ENCODE data around the gene CELF4.

Gene CELF4

DNA sequence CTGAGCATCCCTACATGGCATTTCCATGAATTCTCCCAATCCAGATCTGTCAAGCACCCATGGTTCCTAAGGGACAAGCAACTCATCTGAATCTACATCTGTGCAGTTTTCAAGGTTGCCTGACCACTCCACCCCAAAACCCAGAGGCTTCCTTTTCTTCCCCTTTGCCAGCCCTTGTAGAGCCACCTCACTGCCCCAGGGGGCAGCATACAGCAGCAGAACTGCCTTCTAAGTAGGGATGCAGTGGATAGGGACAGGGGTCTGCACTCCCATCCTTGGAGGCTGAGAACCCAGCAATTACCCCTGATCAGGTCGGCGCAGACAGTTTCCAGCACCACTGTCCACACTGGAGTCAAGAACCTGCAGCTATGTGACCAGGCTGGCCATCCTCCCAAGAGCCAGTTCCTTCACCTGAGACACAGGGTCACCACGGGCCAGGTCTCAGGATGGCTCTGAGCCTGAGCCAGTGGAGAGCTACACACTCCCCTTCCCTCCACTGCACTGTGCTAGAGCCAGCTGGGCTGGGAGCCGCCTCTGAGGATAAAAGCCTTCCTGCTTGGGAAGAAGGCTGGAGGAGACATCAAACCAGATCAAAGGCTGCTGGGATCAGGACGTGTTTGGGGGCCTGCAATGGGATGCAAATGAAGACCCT is 283.1 kb downstream of the CELF4 start:
- H3K9me3 ChIP-seq (ENCODE audit: control insufficient read depth, insufficient read depth, low read length) = no peaks in the 10 kb centered on the region
- no CpG with 5 or more reads among the region's 5 CpGs for WGBS (ENCODE audit: insufficient coverage, insufficient read length)
- H3K4me3 ChIP-seq (ENCODE audit: low read length) = no peak overlapping the region
- no peak for DNase-seq (ENCODE audit: low read depth, low spot score)
- no peak overlapping the region for H3K27ac ChIP-seq (ENCODE audit: low read length)
- no peaks in the 10 kb centered on the region for H3K27me3 ChIP-seq (ENCODE audit: control insufficient read depth, insufficient read depth, low read length)
- no peaks in the 10 kb centered on the region for H3K36me3 ChIP-seq (ENCODE audit: control insufficient read depth, insufficient read depth, low read length)
- H3K4me1 ChIP-seq (ENCODE audit: control insufficient read depth, insufficient read depth, low read length) = 0 out of 2 replicates have a peak, but pooled peaks cover 1% of the 10 kb centered on the region

DNA sequence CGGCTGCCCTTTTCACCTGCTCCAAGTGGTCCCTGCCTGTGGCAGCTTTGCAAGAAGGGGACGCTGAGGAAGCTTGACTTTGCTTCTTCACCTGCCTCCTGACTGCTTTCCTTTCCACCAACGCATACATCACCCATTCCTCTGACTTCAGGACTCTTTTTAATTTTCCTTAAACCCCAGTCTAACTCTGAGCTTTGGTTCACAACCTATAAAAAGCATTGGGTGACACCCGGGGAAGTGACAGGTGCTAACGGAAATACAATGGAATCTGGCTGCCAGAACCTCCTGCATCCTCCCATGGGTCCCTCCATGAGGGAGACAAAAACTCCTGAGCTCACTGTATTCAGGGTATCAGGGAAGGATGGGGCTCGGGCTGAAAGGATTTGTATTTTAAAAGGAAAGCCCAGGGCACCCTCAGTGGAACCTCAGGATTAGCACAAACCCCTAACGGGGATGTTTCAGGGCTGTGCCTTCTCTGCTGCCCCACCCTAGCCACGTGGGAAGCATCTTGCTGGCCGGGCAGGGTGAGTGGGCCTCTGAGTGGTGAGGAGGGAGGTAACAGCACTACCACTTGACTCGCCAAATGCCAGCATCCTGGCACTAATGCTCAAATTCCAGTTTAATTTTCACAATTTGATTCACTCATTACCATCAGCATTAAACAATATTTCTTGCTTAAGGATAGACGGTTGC is 284.8 kb downstream of the CELF4 start:
- Histone ChIP-seq H3K36me3 (ENCODE audit: control insufficient read depth, insufficient read depth, low read length) (no peaks in the 10 kb centered on the region), H3K4me1 (ENCODE audit: control insufficient read depth, insufficient read depth, low read length) (0 out of 2 replicates have a peak, but pooled peaks cover 1% of the 10 kb centered on the region), H3K27ac (ENCODE audit: low read length) (no peak overlapping the region), H3K9me3 (ENCODE audit: control insufficient read depth, insufficient read depth, low read length) (no peaks in the 10 kb centered on the region), H3K4me3 (ENCODE audit: low read length) (no peak overlapping the region), H3K27me3 (ENCODE audit: control insufficient read depth, insufficient read depth, low read length) (no peaks in the 10 kb centered on the region)
- no CpG with 5 or more reads among the region's 11 CpGs for WGBS (ENCODE audit: insufficient coverage, insufficient read length)
- no peak for DNase-seq (ENCODE audit: low read depth, low spot score)

DNA sequence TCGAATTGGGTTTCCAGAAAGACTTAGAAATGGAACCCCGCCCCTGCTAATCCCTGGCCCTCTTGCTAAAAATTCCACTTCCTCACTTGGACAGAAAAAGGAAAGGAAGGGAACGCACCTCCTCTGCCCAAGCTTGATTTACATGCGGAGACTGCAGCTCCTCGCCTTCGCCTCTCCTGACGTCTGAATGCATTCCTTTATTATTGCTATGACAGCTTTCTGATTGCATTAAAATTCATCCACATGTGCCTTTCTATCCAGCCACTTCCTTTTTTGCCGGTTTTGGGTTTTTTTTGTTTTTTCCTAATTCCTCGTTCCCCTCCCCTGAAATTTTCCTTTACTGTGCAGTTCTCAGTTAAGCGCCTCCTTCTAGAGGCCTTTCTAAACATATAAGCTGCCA is 287.8 kb downstream of the CELF4 start:
- Histone ChIP-seq H3K27ac (ENCODE audit: low read length) (no peak overlapping the region), H3K27me3 (ENCODE audit: control insufficient read depth, insufficient read depth, low read length) (no peaks in the 10 kb centered on the region), H3K4me1 (ENCODE audit: control insufficient read depth, insufficient read depth, low read length) (0 out of 2 replicates have a peak, but pooled peaks cover 1% of the 10 kb centered on the region), H3K36me3 (ENCODE audit: control insufficient read depth, insufficient read depth, low read length) (no peaks in the 10 kb centered on the region), H3K4me3 (ENCODE audit: low read length) (no peak overlapping the region), H3K9me3 (ENCODE audit: control insufficient read depth, insufficient read depth, low read length) (no peaks in the 10 kb centered on the region)
- WGBS (ENCODE audit: insufficient coverage, insufficient read length) = no CpG with 5 or more reads among the region's 10 CpGs
- DNase-seq (ENCODE audit: low read depth, low spot score) = no peak

GRCh38 chr18:37276111-37276890 is 289.3 kb downstream of the CELF4 start:
- no CpG with 5 or more reads among the region's 10 CpGs for WGBS (ENCODE audit: insufficient coverage, insufficient read length)
- H3K27me3 ChIP-seq (ENCODE audit: control insufficient read depth, insufficient read depth, low read length) = no peaks in the 10 kb centered on the region
- DNase-seq (ENCODE audit: low read depth, low spot score) = no peak

GRCh38 chr18:37275237-37275741 is 290.3 kb downstream of the CELF4 start:
- Histone ChIP-seq H3K4me1 (ENCODE audit: control insufficient read depth, insufficient read depth, low read length) (no peaks in the 10 kb centered on the region), H3K9me3 (ENCODE audit: control insufficient read depth, insufficient read depth, low read length) (no peaks in the 10 kb centered on the region), H3K36me3 (ENCODE audit: control insufficient read depth, insufficient read depth, low read length) (no peaks in the 10 kb centered on the region), H3K27ac (ENCODE audit: low read length) (no peak overlapping the region), H3K27me3 (ENCODE audit: control insufficient read depth, insufficient read depth, low read length) (no peaks in the 10 kb centered on the region), H3K4me3 (ENCODE audit: low read length) (no peak overlapping the region)
- no peak for DNase-seq (ENCODE audit: low read depth, low spot score)
- WGBS (ENCODE audit: insufficient coverage, insufficient read length) = no CpG with 5 or more reads among the region's 32 CpGs

More at GRCh38 chr18:37276111-37276890, 289.3 kb downstream of the CELF4 start:
- Histone ChIP-seq H3K27ac (ENCODE audit: low read length) (no peak overlapping the region), H3K4me1 (ENCODE audit: control insufficient read depth, insufficient read depth, low read length) (no peaks in the 10 kb centered on the region), H3K36me3 (ENCODE audit: control insufficient read depth, insufficient read depth, low read length) (no peaks in the 10 kb centered on the region), H3K9me3 (ENCODE audit: control insufficient read depth, insufficient read depth, low read length) (no peaks in the 10 kb centered on the region), H3K4me3 (ENCODE audit: low read length) (no peak overlapping the region)

DNA sequence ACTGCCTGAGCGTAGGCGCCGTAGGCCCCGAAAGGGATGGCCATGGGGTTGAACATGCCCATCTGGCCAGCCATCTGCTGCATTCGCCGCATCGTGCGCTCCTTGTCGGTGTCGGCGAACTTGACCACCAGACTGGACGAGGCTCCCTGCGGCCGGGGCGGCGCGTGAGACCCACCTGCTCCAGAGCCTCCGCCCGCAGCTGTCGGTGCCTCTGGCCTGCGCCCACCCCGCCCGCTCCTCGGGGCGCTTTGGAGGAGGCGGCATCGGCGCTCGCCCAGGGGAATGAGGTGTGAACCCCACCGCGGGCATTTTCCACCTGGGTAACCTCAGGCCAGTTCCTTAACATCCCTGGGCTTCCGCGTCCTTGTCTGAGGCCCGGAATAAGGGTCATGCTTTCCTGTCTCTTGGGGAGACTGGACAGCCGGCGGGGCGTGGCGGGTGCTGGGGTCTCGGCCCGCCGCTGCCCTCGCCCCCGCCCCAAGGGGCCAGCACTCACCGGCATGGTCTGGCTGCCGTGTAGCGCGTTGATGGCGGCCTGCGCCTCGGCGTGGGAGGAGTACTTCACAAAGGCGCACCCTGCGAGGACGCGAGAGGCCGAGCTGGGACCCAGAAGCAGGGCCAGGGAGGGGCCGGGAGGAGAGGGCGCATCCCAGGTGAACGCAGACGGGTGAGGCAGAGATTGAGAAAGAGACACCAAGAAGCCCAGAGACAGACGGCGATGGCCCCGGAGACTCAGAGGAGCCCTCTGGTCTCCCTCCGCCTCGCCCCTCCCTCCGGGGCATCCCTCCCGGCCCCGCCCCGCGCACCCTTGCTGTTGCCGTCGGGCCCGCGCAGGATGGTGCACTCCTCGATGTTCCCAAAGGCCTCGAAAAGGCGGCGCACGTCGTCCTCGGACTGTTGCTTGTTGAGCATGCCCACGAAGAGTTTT is 291.0 kb downstream of the CELF4 start:
- H3K9me3 ChIP-seq (ENCODE audit: control insufficient read depth, insufficient read depth, low read length) = no peaks in the 10 kb centered on the region
- no peak overlapping the region for H3K4me3 ChIP-seq (ENCODE audit: low read length)
- no peak overlapping the region for H3K27ac ChIP-seq (ENCODE audit: low read length)
- no peaks in the 10 kb centered on the region for H3K4me1 ChIP-seq (ENCODE audit: control insufficient read depth, insufficient read depth, low read length)
- no CpG with 5 or more reads among the region's 82 CpGs for WGBS (ENCODE audit: insufficient coverage, insufficient read length)
- no peaks in the 10 kb centered on the region for H3K36me3 ChIP-seq (ENCODE audit: control insufficient read depth, insufficient read depth, low read length)
- no peaks in the 10 kb centered on the region for H3K27me3 ChIP-seq (ENCODE audit: control insufficient read depth, insufficient read depth, low read length)
- DNase-seq (ENCODE audit: low read depth, low spot score) = no peak

DNA sequence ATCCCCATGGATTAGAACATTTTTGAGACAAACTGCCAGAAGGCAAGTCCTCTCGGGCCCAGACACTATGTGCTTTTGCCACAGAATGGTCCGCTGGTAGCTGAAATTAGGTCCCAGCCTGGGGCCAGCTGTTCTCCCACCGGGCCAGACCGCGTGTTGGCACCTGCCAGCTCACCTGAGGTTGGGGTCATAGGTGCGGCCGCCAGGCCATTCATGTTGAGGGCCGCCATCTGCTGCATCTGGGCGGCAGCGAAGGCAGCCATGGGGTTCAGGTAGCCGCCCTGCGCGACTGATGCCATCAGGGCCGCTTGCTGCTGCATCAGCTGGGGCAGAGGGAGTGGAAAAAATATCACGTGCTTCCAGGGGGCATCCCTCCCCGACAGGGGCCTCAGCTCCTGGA is 292.8 kb downstream of the CELF4 start:
- Histone ChIP-seq H3K4me1 (ENCODE audit: control insufficient read depth, insufficient read depth, low read length) (no peaks in the 10 kb centered on the region), H3K36me3 (ENCODE audit: control insufficient read depth, insufficient read depth, low read length) (no peaks in the 10 kb centered on the region), H3K9me3 (ENCODE audit: control insufficient read depth, insufficient read depth, low read length) (no peaks in the 10 kb centered on the region), H3K4me3 (ENCODE audit: low read length) (no peak overlapping the region), H3K27ac (ENCODE audit: low read length) (no peak overlapping the region), H3K27me3 (ENCODE audit: control insufficient read depth, insufficient read depth, low read length) (no peaks in the 10 kb centered on the region)
- no CpG with 5 or more reads among the region's 16 CpGs for WGBS (ENCODE audit: insufficient coverage, insufficient read length)
- DNase-seq (ENCODE audit: low read depth, low spot score) = no peak

DNA sequence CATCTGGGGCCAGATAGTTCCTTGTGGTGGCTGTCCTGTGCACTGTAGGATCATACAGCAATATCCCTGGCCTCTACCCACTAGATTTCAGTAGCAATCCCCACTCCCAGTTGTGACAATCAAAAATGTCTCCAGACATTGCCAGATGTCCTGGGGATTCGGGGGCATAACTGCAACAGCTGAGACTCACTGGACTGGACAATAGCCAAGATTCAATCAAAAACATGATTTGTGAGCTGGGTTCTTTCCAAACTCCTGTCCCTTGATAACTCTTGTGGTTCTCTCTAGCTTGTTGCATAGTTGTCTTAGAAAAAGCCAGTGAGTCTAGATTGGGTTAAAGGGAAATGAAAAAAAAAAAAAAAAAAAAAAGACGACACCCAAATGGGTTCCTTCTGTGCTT is 293.4 kb downstream of the CELF4 start:
- no CpG with 5 or more reads among the region's 2 CpGs for WGBS (ENCODE audit: insufficient coverage, insufficient read length)
- H3K4me1 ChIP-seq (ENCODE audit: control insufficient read depth, insufficient read depth, low read length) = no peaks in the 10 kb centered on the region

GRCh38 chr18:37270666-37271052 is 294.9 kb downstream of the CELF4 start:
- H3K36me3 ChIP-seq (ENCODE audit: control insufficient read depth, insufficient read depth, low read length) = no peaks in the 10 kb centered on the region
- no peaks in the 10 kb centered on the region for H3K4me1 ChIP-seq (ENCODE audit: control insufficient read depth, insufficient read depth, low read length)
- no peaks in the 10 kb centered on the region for H3K27me3 ChIP-seq (ENCODE audit: control insufficient read depth, insufficient read depth, low read length)
- H3K9me3 ChIP-seq (ENCODE audit: control insufficient read depth, insufficient read depth, low read length) = no peaks in the 10 kb centered on the region
- no CpG with 5 or more reads among the region's 7 CpGs for WGBS (ENCODE audit: insufficient coverage, insufficient read length)
- no peak overlapping the region for H3K27ac ChIP-seq (ENCODE audit: low read length)
- no peak overlapping the region for H3K4me3 ChIP-seq (ENCODE audit: low read length)
- no peak for DNase-seq (ENCODE audit: low read depth, low spot score)

More for the DNA sequence above, 293.4 kb downstream of the CELF4 start:
- Histone ChIP-seq H3K9me3 (ENCODE audit: control insufficient read depth, insufficient read depth, low read length) (no peaks in the 10 kb centered on the region), H3K36me3 (ENCODE audit: control insufficient read depth, insufficient read depth, low read length) (no peaks in the 10 kb centered on the region), H3K27me3 (ENCODE audit: control insufficient read depth, insufficient read depth, low read length) (no peaks in the 10 kb centered on the region), H3K27ac (ENCODE audit: low read length) (no peak overlapping the region), H3K4me3 (ENCODE audit: low read length) (no peak overlapping the region)
- no peak for DNase-seq (ENCODE audit: low read depth, low spot score)
